Measurements from ENCODE around the gene KATNB1.

DNA sequence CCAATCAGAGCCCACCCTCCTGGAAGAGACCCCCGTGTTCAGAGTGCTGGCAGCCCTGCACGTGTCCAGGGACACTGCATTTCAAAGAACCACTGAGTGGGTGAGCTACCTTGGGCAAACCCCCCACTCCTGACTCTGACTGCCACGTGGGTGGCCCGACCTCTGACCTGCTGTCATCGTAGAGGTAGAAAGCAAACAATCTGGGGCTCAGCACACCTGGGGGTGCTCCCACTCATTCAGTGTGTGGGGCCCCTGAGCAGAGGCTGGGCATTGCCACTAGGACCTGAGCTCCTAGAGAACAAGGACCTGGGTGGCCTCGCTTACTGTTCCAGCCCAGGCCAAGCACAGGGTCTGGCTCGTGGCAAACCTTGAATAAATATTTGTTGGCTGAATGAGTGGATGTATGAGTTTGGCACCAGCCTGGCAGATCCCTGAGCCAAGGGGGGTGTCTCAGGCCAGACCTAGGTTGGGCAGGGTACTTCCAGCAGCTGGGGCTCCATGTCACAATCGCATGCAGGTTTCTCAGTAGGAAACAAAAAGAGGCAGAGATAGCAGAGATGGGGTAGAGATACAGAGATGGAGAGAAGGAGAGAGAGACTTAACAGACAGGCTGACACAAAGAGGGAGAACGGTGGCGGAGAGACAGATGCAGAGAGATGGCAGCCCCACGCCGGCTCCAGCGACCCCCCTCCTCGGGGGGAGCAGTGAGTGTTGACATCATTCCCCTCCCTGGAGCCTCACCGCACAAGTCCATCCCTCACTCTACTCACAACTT is 46.4 kb upstream of the KATNB1 start:
- TF ChIP-seq, protein P1, sequence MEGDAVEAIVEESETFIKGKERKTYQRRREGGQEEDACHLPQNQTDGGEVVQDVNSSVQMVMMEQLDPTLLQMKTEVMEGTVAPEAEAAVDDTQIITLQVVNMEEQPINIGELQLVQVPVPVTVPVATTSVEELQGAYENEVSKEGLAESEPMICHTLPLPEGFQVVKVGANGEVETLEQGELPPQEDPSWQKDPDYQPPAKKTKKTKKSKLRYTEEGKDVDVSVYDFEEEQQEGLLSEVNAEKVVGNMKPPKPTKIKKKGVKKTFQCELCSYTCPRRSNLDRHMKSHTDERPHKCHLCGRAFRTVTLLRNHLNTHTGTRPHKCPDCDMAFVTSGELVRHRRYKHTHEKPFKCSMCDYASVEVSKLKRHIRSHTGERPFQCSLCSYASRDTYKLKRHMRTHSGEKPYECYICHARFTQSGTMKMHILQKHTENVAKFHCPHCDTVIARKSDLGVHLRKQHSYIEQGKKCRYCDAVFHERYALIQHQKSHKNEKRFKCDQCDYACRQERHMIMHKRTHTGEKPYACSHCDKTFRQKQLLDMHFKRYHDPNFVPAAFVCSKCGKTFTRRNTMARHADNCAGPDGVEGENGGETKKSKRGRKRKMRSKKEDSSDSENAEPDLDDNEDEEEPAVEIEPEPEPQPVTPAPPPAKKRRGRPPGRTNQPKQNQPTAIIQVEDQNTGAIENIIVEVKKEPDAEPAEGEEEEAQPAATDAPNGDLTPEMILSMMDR (IDR thresholded peaks at IDR 0.05): no peak
- no peak for TF ChIP-seq POLR2A (IDR thresholded peaks at IDR 0.05)
- no peak for TF ChIP-seq POLR2AphosphoS5 (IDR thresholded peaks at IDR 0.05)

Measured in breast epithelium (tissue), 3 donors.